ENCODE measurements around the gene ELP4.

- peak; percentile 67 for TF ChIP-seq EZH2 (IDR thresholded peaks at IDR 0.05; ENCODE audit: low read depth, unreplicated experiment)
- no peak for TF ChIP-seq REST (IDR thresholded peaks at IDR 0.05; ENCODE audit: unreplicated experiment)
- no peak for TF ChIP-seq CTCF (conservative IDR thresholded peaks at IDR 0.05; ENCODE audit: low read depth in 2 of 2)
- no peak for TF ChIP-seq EZH2phosphoT487 (IDR thresholded peaks at IDR 0.05; ENCODE audit: unreplicated experiment)
- TF ChIP-seq JUNB (IDR thresholded peaks at IDR 0.05; ENCODE audit: unreplicated experiment), result no peak
- TF ChIP-seq POLR2AphosphoS5 (IDR thresholded peaks at IDR 0.05; ENCODE audit: low read depth), result no peak
- no peak for TF ChIP-seq CREB1 (CRISPR knock-in tag; IDR thresholded peaks at IDR 0.05; ENCODE audit: low read depth)
- TF ChIP-seq NANOG (IDR thresholded peaks at IDR 0.05; ENCODE audit: borderline replicate concordance), result no peak
- TF ChIP-seq ZNF114 (CRISPR knock-in tag; IDR thresholded peaks at IDR 0.05), result no peak
- TF ChIP-seq ZNF331 (CRISPR knock-in tag; IDR thresholded peaks at IDR 0.05; ENCODE audit: low read depth), result no peak
- no peak for TF ChIP-seq ETS1 (IDR thresholded peaks at IDR 0.05)
- TF ChIP-seq STAT1 (IDR thresholded peaks at IDR 0.05; ENCODE audit: unreplicated experiment), result no peak
Measured at GRCh38 chr11:31795706-31796498, 286.3 kb downstream of the ELP4 start.
